ENCODE results near the gene PCDHB11.

- no peak for TF ChIP-seq CTCF (IDR thresholded peaks at IDR 0.05; ENCODE audit: low read length)
- TF ChIP-seq EZH2 (IDR thresholded peaks at IDR 0.05; ENCODE audit: borderline replicate concordance, low read length) = no peak
These were observed 19.1 kb upstream of the PCDHB11 start for GRCh38 chr5:141180313-141180712.
